Superior temporal gyrus (tissue), 1 donor: ENCODE data around the gene PPFIBP2.

ENCODE experiments used
- DNase-seq: peaks from one replicate; pipeline ENCODE4 v3.0.0-alpha.2; 2016; ENCODE audit errors: extremely low spot score

PPFIBP2 gene

GRCh38 chr11:7551571-7551970, 37.8 kb downstream of the PPFIBP2 start:
- no peak for DNase-seq

- no peak for DNase-seq
Measured at GRCh38 chr11:7552666-7553065, 38.9 kb downstream of the PPFIBP2 start.

GRCh38 chr11:7555052-7555699, 41.4 kb downstream of the PPFIBP2 start:
- DNase-seq: peak; percentile 83

GRCh38 chr11:7558046-7558445, 44.2 kb downstream of the PPFIBP2 start:
- no peak for DNase-seq

GRCh38 chr11:7559398-7560283, 45.8 kb downstream of the PPFIBP2 start:
- no peak for DNase-seq

- DNase-seq: no peak
Measured at GRCh38 chr11:7561562-7561961, 47.8 kb downstream of the PPFIBP2 start.

- DNase-seq: no peak
Measured at GRCh38 chr11:7563281-7563680, 49.5 kb downstream of the PPFIBP2 start.

- no peak for DNase-seq
Measured at GRCh38 chr11:7564803-7565202, 51.0 kb downstream of the PPFIBP2 start.

GRCh38 chr11:7567311-7567710, 53.5 kb downstream of the PPFIBP2 start:
- no peak for DNase-seq

GRCh38 chr11:7569044-7569443, 55.2 kb downstream of the PPFIBP2 start:
- DNase-seq: peak; percentile 38

- no peak for DNase-seq
Measured at GRCh38 chr11:7570241-7570640, 56.4 kb downstream of the PPFIBP2 start.

- DNase-seq: no peak
Measured at GRCh38 chr11:7570938-7571521, 57.2 kb downstream of the PPFIBP2 start.

GRCh38 chr11:7571640-7572000, 57.8 kb downstream of the PPFIBP2 start:
- peak; percentile 93 for DNase-seq

- no peak for DNase-seq
Measured at GRCh38 chr11:7572001-7572712, 58.4 kb downstream of the PPFIBP2 start.

GRCh38 chr11:7573193-7573557, 59.4 kb downstream of the PPFIBP2 start:
- DNase-seq: no peak

- DNase-seq: no peak
Measured at GRCh38 chr11:7573558-7574296, 59.9 kb downstream of the PPFIBP2 start.

GRCh38 chr11:7574491-7575130, 60.8 kb downstream of the PPFIBP2 start:
- no peak for DNase-seq

- DNase-seq: peak; percentile 44
Measured at GRCh38 chr11:7575841-7576725, 62.3 kb downstream of the PPFIBP2 start.

GRCh38 chr11:7576726-7577290, 63.0 kb downstream of the PPFIBP2 start:
- DNase-seq: no peak
